Endothelial cell of umbilical vein (primary cell): ENCODE data around the gene STAT2.
"Not testable (repeated sequence)": the region's sequence is repeated elsewhere in the genome, so short reads cannot be mapped to it uniquely, and the experiment has no call there.

ENCODE experiments used
- CTCF ChIP-seq, 2 donors: IDR thresholded peaks; 1 replicate in 1 of 2; 2 replicates in 1 of 2; pipeline ENCODE4 v1.5.1; 2011; ENCODE audit warnings: low read length in 2 of 2, mild to moderate bottlenecking in 2 of 2, moderate library complexity in 2 of 2, control low read depth in 1 of 2, inconsistent platforms in 1 of 2, low read depth in 1 of 2; ENCODE audit not compliant: insufficient read depth in 1 of 2; ENCODE audit errors: extremely low read depth in 1 of 2
- EZH2 ChIP-seq: IDR thresholded peaks from 2 replicates; pipeline ENCODE4 v1.6.1; 2012; ENCODE audit warnings: borderline replicate concordance, low read depth, mild to moderate bottlenecking, moderate library complexity, low read length, inconsistent platforms; ENCODE audit not compliant: severe bottlenecking
- FOS ChIP-seq: IDR thresholded peaks from 2 replicates; pipeline ENCODE4 v1.6.1; 2011; ENCODE audit warnings: mild to moderate bottlenecking, low read length, moderate library complexity, borderline replicate concordance; ENCODE audit not compliant: insufficient read depth
- GATA2 ChIP-seq: IDR thresholded peaks from 2 replicates; pipeline ENCODE4 v1.7.0; 2011; ENCODE audit warnings: low read depth, mild to moderate bottlenecking, moderate library complexity, mixed read lengths, low read length; ENCODE audit not compliant: insufficient read length, insufficient read depth
- MAX ChIP-seq: IDR thresholded peaks from 2 replicates; pipeline ENCODE4 v1.6.1; 2011; ENCODE audit not compliant: insufficient read depth, insufficient read length
- MYC ChIP-seq: IDR thresholded peaks from one replicate; pipeline ENCODE4 v1.6.1; 2011; ENCODE audit warnings: mild to moderate bottlenecking, low read depth, low read length
- POLR2A ChIP-seq: IDR thresholded peaks from 2 replicates; pipeline ENCODE4 v1.6.1; 2012; ENCODE audit warnings: low read depth, mild to moderate bottlenecking, control low read depth, low read length
- POLR2AphosphoS5 ChIP-seq: IDR thresholded peaks from 2 replicates; pipeline ENCODE4 v1.6.1; 2012; ENCODE audit warnings: low read depth, mild to moderate bottlenecking, control low read depth, low read length, moderate library complexity; ENCODE audit not compliant: insufficient read depth

- not testable (repeated sequence) for TF ChIP-seq EZH2; CTCF (IDR thresholded peaks at IDR 0.05; ENCODE audit: extremely low read depth in 1 of 2, insufficient read depth in 1 of 2, low read depth in 1 of 2, low read length in 2 of 2); POLR2A; MYC; MAX; FOS; GATA2; POLR2AphosphoS5
Observed at GRCh38 chr12:56335527-56335926, 24.4 kb downstream of the STAT2 start.
